Superior temporal gyrus (tissue), 1 donor: ENCODE results near the gene ATP8A1.
"Not testable (repeated sequence)": the region's sequence is repeated elsewhere in the genome, so short reads cannot be mapped to it uniquely, and the experiment has no call there.

ENCODE experiments used
- DNase-seq: peaks from one replicate; pipeline ENCODE4 v3.0.0-alpha.2; 2016; ENCODE audit errors: extremely low spot score

Gene ATP8A1

DNA sequence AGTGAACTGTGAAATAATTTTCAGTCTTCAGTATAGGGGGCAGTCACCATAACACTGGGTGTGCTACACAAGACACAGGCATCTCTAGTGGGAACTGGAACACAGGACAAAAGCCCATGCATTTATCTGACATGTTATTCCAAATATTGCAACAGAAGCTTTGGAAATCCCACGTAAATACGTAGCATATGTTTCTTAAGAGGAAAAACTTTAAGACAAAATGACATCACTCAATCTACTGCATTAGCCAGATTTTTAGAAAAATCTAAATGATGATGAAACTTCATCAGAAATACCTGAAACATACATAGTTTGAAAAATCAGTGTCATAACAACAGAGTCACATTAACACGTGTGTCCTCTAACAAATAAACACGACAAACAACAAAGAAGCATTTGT, 245.1 kb downstream of the ATP8A1 start:
- no peak for DNase-seq

DNA sequence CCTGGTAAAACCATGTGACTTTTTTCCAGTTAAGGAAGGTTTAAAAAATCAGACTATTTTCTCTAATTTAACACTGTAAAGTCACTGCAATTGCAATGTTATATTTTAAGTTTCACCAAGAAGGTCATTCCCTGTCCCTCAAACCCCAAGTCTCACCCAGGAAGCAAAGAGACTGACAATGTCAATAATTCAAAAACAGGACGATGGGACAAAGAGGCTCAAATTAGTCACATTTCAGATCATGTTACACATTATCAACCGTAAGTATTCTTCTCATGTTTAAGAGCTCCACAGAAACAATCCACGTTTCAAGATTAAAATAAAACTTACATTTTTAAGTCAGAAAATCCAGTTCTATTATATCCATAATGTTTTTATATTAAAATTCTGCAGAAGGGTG, 246.5 kb downstream of the ATP8A1 start:
- no peak for DNase-seq

DNA sequence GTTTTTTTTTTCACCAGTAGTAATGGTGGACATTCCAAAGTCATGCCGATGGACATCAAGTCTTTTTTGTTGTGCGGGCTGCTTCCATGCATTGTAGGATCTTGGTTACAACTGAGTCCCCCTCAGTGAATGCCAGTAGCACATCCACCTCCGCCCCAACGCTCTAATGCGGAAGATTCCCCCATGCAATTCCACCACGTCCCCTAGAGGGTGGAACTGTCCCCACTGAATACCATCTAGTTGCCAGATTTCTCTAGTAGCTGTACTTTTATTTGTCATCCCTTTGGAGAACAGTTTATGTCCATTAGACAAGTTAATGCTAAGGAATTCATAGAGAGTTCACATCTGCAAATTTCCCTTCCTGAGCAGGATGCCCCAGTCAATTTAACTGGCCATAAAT, 252.9 kb downstream of the ATP8A1 start:
- DNase-seq = no peak

- no peak for DNase-seq
These were observed 255.7 kb downstream of the ATP8A1 start for GRCh38 chr4:42401171-42401570.

GRCh38 chr4:42399393-42399792, 257.5 kb downstream of the ATP8A1 start:
- DNase-seq = no peak

DNA sequence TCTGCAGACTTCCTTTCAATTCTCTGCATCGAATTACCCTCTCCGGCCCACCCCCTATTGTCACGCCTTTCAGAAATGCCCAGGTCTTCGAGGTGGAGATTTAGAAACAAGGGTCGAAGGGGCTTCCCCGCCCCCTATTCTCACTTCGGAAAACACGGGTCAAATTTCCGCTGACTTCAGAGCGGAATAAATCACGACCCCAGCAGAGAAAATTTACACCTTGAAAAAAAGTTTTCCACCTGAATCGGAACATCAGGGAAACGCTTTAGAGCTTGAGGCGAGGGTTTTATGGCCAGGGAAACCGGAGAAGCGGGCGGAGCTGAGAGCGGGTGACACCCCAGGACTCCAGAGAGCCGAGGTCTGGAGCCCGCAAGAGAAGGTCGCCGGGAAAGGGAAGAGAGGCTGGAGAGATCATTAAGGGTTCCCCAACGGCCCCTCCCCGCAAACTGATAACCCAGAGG, 258.0 kb downstream of the ATP8A1 start:
- DNase-seq = no peak

GRCh38 chr4:42398171-42398870, 258.6 kb downstream of the ATP8A1 start:
- no peak for DNase-seq

GRCh38 chr4:42397635-42398170, 259.2 kb downstream of the ATP8A1 start:
- DNase-seq = no peak

- no peak for DNase-seq
These were observed 259.9 kb downstream of the ATP8A1 start, which contains the start of gene SHISA3 for GRCh38 chr4:42396752-42397634. Gene SHISA3 (plus strand): TSS chr4:42397488. CDS start chr4:42398057, 569 bp downstream.

DNA sequence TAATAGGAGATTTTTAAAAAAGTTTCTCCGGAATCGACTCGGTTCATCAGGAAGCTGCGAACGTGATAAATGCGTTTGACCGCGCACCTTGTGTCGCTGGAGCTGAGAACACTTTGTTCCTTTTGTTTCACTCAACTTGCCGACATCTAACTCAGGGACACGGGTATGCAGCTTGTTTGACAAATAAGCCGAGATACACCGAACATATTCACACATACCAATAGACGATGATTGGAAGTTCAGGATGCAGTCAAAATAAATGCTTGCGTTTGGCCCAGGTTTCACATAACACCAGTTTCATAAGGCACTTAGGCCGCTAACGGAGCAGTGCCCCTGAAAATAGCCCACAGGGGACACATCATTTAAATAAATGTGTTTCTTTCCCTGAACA, 260.5 kb downstream of the ATP8A1 start:
- DNase-seq = no peak

- no peak for DNase-seq
These were observed 261.3 kb downstream of the ATP8A1 start for GRCh38 chr4:42395595-42395994.

DNA sequence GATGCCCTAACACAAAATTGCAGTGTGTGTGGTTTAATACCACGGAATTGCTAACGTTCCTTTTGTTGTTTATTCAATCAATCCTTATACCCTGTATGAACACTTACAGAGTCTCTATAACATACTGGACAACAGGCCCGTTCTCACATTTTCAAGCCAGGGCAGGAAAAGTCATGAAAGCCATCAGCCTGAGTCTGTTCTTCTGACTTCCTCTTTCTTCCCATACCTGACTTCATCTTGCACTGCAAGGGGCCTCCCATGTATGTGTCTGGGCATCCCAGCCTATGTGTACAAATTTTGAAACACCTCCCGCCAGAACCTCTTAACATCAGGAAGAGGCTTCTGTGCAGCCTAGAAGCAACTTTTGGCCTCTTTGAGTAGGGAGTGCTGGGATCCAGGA, 264.5 kb downstream of the ATP8A1 start:
- DNase-seq = no peak

GRCh38 chr4:42391981-42392380, 264.9 kb downstream of the ATP8A1 start:
- no peak for DNase-seq

DNA sequence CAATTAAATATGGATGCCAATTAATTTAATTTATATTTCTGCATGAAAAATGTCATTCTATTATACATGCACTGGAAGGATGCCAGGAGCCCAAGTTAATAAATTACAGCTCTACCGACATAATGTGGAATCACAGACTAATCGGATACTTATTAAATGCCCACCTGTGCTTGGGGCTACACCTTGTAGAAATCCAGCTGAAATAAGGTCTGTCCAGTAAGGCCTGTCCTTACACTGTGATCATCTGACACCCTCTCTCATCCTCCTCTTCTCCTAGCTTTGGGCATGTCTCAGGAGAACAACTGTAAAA, 265.6 kb downstream of the ATP8A1 start:
- no peak for DNase-seq

- DNase-seq = no peak
These were observed 266.1 kb downstream of the ATP8A1 start for GRCh38 chr4:42390622-42391354.

DNA sequence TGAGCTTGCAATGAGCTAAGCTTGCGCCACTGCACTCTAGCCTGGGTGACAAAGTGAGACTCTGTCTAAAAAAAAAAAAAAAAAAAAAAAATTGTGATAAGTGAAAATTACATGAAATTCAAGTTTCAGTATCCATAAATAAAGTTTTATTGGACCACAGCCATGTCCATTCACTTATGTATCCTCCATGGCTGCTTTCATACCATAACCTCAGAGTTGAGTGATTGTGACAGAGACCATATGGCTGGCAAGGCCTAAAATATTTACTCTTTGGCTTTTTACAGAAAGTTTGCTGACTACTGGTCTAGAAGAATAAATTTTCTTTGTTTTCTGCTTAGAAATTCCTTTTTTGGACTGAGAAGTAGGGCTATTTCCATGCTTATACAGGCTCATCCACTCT, 271.4 kb downstream of the ATP8A1 start:
- DNase-seq = no peak

GRCh38 chr4:42381666-42382065, 275.2 kb downstream of the ATP8A1 start:
- DNase-seq = no peak

- no peak for DNase-seq
These were observed 279.4 kb downstream of the ATP8A1 start for GRCh38 chr4:42377497-42377896.

- not testable (repeated sequence) for DNase-seq
These were observed 284.6 kb downstream of the ATP8A1 start for GRCh38 chr4:42372303-42372702.

GRCh38 chr4:42371305-42372252, 285.3 kb downstream of the ATP8A1 start:
- peak; percentile 83 for DNase-seq

GRCh38 chr4:42369489-42369888, 287.4 kb downstream of the ATP8A1 start:
- no peak for DNase-seq
